Ovary (tissue), 3 donors: ENCODE measurements around the gene CRACR2A.

ENCODE experiments used
- EP300 ChIP-seq: sonication (generic); formaldehyde crosslinking; IDR thresholded peaks from one replicate; pipeline ENCODE4 v1.6.1; 2017; ENCODE audit warnings: antibody characterized with exemption
- POLR2A ChIP-seq: fragments of 450-650 bp; IDR thresholded peaks from one replicate; pipeline ENCODE4 v1.6.1; 2017; ENCODE audit warnings: antibody characterized with exemption, mild to moderate bottlenecking, moderate library complexity
- TF ChIP-seq, protein P1 (sequence below), 3 donors: fragments of 450-650 bp in 2 of 3; fragments of 200-600 bp in 1 of 3; IDR thresholded peaks; one replicate each; pipeline versions ENCODE4 v1.5.1 to v1.8.0; 2016 to 2022; ENCODE audit warnings: antibody characterized with exemption in 3 of 3, mild to moderate bottlenecking in 1 of 3
- donor health status: DM: no; HTN: no; CAD: no.

DNA sequence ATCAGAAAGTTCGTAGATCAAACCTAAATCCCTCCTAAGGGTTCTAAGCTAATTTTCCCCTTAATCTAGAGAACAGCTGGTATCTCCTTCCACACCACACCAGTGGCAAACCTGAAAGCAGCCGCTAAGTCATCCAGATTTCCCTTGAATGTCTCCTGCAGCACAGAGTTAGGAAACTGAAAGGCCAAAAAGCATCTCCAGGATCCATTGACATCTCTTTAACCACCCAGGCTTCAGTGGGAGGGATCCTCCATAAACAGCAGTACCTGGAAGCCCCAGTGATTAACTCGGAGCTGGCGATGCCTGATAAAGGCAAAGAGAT lies 47.6 kb downstream of the CRACR2A start:
- TF ChIP-seq POLR2A = no peak
- TF ChIP-seq, protein P1, sequence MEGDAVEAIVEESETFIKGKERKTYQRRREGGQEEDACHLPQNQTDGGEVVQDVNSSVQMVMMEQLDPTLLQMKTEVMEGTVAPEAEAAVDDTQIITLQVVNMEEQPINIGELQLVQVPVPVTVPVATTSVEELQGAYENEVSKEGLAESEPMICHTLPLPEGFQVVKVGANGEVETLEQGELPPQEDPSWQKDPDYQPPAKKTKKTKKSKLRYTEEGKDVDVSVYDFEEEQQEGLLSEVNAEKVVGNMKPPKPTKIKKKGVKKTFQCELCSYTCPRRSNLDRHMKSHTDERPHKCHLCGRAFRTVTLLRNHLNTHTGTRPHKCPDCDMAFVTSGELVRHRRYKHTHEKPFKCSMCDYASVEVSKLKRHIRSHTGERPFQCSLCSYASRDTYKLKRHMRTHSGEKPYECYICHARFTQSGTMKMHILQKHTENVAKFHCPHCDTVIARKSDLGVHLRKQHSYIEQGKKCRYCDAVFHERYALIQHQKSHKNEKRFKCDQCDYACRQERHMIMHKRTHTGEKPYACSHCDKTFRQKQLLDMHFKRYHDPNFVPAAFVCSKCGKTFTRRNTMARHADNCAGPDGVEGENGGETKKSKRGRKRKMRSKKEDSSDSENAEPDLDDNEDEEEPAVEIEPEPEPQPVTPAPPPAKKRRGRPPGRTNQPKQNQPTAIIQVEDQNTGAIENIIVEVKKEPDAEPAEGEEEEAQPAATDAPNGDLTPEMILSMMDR (IDR thresholded peaks at IDR 0.05) = no peak
- no peak for TF ChIP-seq EP300
